A549 treated with AZD2906 at 1 μM for 4 hours (cell line): ENCODE results near the gene RBM41. TPM values are rescaled to one million over a fixed set of nuclear protein-coding genes. Genes with fewer than 3 reads are reported as not detected.

ENCODE experiments used
- total RNA-seq: library from RNA; stranded (reverse); fragments of 200-300 nt; extraction: Qiagen RNA extraction; gene quantifications from 5 replicates; pipeline ENCODE4 v1.2.3, GENCODE V29; 2022

The RBM41 gene
- total RNA-seq, result 7.3 to 11.2 TPM (median 9.0 TPM) in 5 replicates

DNA sequence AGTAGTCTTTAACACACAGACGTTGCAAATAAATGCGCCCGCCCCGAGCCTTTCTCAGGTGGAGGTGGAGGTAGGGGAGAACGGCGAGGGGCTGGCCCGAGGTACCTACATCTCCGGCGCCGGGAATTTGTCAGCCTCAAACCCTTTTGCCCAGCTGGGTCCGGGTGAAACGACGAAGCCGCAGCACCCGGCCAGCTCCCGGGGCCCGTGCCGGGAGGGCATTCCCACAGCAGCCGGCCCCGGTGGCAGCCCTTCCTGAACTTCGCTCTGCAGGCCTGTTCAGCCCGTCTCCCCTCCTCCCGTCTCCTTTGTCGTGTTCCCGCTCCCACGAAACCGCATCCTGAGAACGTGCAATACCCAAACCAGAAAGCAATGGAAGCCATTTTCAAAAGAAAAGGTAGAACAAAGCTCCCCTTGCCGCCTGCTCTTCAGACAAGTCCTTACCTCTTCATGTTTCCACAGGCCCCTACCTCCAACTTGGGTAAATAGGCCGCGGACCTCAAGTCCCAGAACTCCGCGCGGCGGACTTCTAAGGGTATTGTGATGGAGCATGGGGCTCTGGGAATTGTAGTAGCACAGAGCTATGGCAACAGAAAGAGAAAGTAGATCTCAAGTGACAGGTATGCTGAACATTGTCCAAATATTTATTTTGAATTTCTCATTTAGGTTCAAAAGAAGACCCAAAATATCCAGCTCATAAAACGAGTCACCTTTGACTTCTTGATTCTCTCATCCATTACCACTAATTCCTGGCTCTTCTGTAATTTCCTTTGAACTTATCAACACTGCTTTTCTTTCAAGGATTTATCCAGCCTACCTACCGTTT, at the start of gene RBM41:
TSS of gene RBM41 (minus strand) at position 501 of the 826 bp plus-strand sequence. CDS start at position 452, 49 bp downstream.

Other genes starting within 250 kb of the RBM41 start
- 0.11 TPM in 1 of 5 replicates, not detected in the others for gene RIPPLY1, start 215.5 kb downstream of the RBM41 start, total RNA-seq
- gene CLDN2, start 198.4 kb downstream of the RBM41 start, total RNA-seq, result 5.7 to 7.4 TPM (median 6.6 TPM) in 5 replicates
- gene MORC4, start 118.6 kb downstream of the RBM41 start, total RNA-seq, result 26.1 to 40.3 TPM (median 28.0 TPM) in 5 replicates
- gene NUP62CL, start 87.6 kb upstream of the RBM41 start, total RNA-seq, result 10.4 to 18.4 TPM (median 14.9 TPM) in 5 replicates
- 0.06 TPM in 1 of 5 replicates, not detected in the others for gene DNAAF6, start 87.8 kb upstream of the RBM41 start, total RNA-seq